A204.1 (cell line): Measurements from ENCODE around the gene SCML1.

Experiments
- FAIRE-seq: peaks from 2 replicates; lab custom pipeline; 2012; peaks lifted over from hg19 to GRCh38; lab: Jason Lieb, UNC

The SCML1 gene

GRCh38 chrX:17792826-17793225 lies 55.5 kb downstream of the SCML1 start:
- no peak for FAIRE-seq

DNA sequence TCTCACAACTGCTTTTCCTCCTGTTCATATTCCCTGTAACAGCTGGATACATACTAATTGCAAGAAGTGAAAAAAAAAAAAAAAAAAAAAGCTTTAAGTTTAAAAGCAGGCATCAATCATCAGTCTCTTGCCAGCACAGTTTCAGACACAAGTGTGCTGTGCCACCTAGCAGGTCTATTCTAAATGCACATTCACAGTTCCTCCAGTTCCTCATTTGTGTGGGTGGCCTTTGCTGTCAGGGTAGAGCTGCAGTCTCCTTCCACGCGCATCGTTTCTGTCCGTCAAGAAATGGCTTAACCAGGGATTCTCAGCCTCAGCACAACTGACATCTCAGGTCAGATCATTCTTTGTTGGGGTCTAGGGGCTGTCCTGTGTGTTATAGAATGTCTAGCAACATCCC lies 61.6 kb downstream of the SCML1 start:
- no peak for FAIRE-seq

DNA sequence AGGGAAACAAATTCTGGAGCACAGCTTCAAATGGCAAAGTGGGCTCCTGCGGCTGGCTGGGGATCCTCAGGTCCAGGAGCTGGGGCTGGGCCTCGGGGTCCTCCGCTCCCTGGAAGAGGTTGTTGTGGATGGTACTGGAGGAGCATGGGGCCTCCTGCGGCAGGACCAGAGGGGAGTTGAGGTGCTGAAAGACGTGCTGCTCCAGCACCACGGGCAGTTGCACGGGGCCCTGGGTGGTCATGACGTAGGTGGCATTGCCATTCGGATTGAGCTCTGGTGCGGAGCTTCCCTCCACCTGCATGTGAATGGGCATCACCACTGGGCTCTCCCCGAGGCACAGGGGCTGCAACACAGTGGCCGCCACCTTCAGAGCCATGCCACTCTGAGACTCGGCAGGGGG lies 64.1 kb downstream of the SCML1 start:
- no peak for FAIRE-seq

DNA sequence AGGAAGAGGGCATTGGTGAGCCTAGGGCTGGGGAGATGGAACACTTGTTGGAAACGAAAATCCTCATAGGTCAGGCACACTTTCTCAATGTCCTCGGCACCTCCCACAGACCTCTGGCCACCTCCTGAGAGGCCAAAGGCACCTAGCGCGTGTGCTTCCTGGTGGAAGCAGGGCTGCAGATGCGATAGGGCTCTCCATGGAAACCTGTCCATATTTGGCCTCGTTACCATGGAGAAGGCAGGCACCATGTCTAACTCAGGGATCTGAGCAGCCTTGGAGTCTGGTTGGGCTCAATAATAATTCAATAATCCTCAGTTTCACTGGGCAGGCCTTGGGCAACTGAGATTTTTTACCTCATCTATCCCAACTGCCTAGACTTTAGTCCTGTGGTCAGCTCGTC lies 65.5 kb downstream of the SCML1 start:
- no peak for FAIRE-seq

DNA sequence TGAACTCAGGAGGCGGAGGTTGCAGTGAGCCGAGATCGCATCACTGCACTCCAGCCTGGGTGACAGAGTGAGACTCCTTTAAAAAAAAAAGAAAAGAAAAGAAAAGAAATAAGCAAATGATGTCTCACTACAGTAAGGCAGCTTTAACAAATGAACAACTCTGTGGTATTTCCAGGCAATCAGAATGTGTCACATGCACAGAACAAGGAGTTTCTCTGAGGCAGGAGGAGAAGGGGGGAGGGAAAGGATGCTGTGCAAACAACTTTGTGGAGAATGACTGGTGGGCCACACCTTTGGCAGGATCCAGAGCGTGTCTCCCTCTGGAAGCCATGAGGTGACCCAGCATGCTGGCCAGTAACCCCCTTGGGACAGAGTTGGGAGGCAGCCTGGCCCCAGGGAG lies 66.2 kb downstream of the SCML1 start:
- FAIRE-seq: no peak
